Hematopoietic multipotent progenitor cell treated with erythropoietin and hydrocortisone succinate and interleukin-3 and kit ligand, for 6 days (in vitro differentiated cells): ENCODE results near the gene DHTKD1.
"Not testable (repeated sequence)": the region's sequence is repeated elsewhere in the genome, so short reads cannot be mapped to it uniquely, and the experiment has no call there.

ENCODE experiments used
- DNase-seq: peaks from one replicate; pipeline ENCODE4 v3.0.0-alpha.2; 2015

DHTKD1 gene

DNA sequence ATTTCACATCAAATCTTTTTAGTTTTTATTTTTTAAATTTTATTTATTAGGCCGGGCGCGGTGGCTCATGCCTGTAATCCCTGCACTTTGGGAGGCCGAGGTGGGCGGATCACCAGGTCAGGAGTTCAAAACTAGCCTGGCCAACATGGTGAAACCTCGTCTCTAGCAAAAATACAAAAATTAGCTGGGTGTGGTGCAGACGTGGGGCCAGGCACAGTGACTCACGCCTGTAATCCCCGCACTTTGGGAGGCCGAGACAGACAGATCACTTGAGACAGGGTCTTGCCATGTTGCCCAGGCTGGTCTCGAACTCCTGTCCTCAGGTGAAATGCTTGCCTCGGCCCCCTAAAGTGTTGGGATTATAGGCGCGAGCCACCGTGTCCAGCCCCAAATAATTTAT, 2.7 kb downstream of the DHTKD1 start:
- not testable (repeated sequence) for DNase-seq

DNA sequence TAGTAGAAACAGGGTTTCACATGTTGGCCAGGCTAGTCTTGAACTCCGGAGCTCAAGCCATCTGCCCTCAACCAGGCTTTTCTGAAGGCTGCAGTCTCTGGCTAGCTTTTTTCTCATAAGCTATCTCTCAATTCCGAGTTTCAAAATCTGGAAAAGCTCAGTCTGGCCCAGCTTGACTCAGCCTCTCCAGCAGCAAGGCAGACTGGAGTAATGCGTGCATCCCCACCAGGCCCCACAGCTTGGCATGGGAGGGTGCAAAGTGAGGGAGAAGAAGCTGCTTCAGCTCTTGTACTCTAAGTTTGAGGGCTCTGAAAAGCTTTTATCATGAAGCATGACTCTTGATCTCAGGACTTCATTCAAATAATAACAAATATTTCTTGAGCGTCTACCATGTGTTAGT, 4.8 kb downstream of the DHTKD1 start:
- no peak for DNase-seq

- peak; percentile 59 for DNase-seq
These were observed 8.9 kb downstream of the DHTKD1 start for GRCh38 chr10:12077580-12078180.

DNA sequence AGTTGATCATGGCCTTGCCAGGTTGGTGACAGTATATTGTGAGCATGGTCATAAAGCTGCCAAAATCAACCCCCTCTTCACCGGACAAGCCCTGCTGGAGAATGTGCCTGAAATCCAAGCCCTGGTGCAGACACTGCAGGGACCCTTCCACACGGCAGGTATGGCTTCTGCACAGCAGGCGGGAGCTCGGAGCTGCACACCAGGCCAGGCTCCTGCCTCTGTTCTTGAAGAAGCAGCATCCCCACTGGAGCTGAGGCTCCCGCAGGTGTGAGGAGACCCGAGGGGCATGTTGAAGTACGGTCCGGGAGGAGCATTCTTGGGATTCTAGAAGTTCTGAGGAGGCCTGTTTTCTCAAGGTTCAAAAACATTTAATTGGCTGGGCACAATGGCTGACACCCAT, 12.7 kb downstream of the DHTKD1 start:
- no peak for DNase-seq

DNA sequence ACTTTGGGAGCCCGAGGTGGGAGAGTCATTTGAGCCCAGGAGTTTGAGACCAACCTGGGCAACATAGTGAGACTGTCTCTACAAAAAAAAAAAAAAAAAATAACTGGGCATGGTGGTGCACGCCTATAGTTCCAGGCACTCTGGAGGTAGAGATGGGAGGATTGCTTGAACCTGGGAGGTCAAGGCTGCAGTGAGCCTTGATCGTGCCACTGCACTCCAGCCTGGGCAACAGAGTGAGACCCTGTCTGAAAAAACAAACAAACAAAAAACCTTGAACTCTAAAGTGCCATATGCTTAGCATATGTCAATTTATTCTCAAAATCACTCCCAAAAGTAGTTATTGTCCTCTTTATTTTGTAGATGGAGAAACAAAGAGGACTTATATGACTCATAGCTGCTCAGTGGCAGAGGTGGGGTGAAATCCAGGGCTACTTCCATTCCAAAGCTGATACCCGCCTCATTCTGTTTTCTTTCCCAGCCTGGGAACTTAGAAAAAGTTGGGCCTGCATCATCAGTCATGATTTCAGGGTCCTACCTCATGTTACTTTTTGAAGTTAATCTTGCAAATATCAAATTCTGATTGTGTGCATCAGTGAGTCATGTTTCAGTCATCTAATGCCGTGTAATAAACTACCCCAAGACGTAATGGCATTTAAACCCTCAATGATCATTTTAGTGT, 13.3 kb downstream of the DHTKD1 start:
- DNase-seq: no peak

- no peak for DNase-seq
These were observed 20.2 kb downstream of the DHTKD1 start for GRCh38 chr10:12088919-12089318.

DNA sequence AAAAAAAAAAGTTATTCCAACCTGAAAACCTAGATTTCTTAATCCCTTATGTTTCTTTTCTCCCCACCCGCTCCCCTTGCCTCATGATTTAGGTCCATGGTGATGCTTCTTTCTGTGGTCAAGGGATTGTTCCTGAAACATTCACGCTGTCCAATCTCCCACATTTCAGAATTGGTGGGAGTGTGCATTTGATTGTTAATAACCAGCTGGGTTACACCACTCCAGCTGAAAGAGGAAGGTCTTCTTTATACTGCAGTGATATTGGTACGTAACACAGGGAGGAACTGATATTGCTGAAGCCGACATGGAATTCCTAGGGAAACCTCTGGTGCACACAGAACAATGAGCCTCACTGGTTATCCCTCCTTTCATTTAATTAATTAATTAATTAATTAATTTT, 22.7 kb downstream of the DHTKD1 start:
- DNase-seq: no peak

DNA sequence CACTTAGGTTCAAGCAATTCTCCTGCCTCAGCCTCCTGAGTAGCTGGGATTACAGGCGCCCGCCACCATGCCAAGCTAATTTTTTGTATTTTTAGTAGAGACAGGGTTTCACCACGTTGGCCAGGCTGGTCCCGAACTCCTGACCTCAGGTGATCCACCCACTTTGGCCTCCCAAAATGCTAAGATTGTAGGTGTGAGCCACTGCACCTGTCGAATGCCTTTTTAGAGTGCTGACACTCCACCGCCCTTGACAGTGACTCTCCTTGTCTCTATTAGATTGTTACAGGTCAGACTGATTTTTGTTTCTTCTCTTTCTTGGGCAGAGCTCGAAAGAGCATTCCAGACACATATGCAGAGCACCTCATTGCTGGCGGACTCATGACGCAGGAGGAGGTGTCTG, 28.6 kb downstream of the DHTKD1 start:
- not testable (repeated sequence) for DNase-seq

DNA sequence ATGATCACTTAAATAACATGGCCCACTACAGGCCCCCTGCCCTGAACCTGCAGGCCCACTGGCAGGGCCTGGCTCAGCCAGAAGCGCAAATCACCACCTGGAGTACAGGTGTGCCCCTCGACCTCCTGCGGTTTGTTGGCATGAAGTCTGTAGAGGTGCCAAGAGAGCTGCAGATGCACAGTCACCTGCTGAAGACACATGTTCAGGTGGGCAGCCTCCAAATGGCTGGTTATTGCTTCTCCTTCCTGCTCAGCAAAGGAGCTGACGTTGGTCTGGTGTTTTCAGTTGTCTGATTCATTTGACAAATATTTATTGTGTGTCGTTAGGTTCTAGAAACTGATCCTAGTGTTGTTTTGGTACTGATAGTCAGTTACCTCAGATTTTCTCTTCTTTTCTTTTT, 29.0 kb downstream of the DHTKD1 start:
- no peak for DNase-seq

DNA sequence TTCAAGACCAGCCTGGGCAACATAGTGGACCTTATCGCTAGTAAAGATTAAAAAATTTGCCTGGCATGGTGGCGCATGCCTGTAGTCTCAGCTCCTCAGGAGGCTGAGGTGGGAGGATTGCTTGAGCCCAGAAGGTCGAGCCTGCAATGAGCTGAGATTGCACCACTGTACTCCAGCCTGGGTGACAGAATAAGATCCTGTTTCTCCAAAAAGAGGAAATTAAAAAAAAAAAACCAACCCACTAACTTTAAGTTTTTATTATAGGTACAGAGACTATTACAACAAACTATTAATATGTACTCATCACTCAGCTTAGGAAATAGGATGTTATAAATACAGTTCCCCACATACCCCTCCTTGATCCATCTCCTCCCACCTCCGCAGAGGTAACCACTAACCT, 30.2 kb downstream of the DHTKD1 start:
- DNase-seq: no peak

DNA sequence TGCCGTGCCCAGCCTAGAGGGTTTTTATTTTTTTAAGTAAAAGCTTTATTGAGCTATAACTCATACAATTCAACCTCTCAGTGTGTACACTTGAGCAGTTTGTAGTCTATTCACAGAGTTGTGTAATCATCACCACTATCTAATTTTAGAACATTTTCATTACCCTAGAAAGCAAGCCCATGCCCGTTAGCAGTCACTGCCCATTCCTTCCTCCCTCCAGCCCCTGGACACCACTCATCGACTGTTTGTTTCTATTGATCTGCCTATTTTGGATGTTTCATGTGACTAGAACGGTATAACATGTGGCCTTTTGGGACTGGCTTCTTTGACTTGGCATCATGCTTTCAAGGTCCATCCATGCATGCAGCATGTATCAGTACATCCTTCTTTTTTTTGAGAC, 35.0 kb downstream of the DHTKD1 start:
- DNase-seq: no peak

- no peak for DNase-seq
These were observed 39.0 kb downstream of the DHTKD1 start for GRCh38 chr10:12107781-12108180.

GRCh38 chr10:12109286-12109685, 40.5 kb downstream of the DHTKD1 start:
- DNase-seq: no peak

- no peak for DNase-seq
These were observed 42.8 kb downstream of the DHTKD1 start for GRCh38 chr10:12111528-12111927.

DNA sequence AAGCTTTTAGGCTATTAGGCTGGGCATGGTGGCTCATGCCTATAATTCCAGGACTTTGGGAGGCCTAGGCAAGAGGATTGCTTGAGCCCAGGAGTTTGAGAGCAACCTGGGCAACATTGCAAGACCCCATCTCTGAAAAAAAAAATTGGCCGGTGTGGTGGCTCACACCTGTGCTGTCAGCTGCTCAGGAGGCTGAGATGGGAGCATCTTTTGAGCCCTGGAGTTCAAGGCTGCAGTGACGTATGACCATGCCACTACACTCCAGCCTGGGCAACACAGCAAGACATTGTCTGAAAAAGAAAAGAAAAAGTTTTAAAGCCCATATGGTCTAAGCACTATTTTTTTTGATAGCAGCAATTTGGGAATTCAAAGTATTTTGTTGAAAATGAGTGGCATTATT, 44.9 kb downstream of the DHTKD1 start:
- no peak for DNase-seq

GRCh38 chr10:12121673-12122072, 52.9 kb downstream of the DHTKD1 start:
- no peak for DNase-seq

GRCh38 chr10:12129222-12130111, 60.7 kb downstream of the DHTKD1 start, which contains the start of gene SEC61A2:
SEC61A2 (plus strand) TSS chr10:12129677; CDS start chr10:12129788, 111 bp downstream.
- peak; percentile 95 for DNase-seq

- peak; percentile 88 for DNase-seq
These were observed 61.6 kb downstream of the DHTKD1 start for GRCh38 chr10:12130237-12130872.

DNA sequence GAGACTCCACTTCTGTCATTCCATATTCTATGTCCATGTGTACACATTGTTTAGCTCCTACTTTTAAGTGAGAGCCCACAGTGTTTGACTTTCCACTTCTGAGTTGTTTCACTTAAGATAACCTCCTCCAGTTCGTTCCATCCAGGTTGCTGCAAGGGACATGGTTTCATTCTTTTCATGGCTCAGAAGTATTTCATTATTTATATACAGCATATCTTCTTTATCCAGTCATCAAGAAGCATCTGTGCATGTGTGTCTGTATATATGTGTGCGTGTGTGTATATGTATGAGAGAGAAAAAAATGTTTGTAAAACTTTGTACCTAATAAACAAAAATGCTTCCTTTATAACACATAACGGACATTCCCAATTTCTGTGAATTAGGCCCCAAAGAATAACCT, 66.9 kb downstream of the DHTKD1 start:
- no peak for DNase-seq

- DNase-seq: no peak
These were observed 71.3 kb downstream of the DHTKD1 start for GRCh38 chr10:12140038-12140437.

DNA sequence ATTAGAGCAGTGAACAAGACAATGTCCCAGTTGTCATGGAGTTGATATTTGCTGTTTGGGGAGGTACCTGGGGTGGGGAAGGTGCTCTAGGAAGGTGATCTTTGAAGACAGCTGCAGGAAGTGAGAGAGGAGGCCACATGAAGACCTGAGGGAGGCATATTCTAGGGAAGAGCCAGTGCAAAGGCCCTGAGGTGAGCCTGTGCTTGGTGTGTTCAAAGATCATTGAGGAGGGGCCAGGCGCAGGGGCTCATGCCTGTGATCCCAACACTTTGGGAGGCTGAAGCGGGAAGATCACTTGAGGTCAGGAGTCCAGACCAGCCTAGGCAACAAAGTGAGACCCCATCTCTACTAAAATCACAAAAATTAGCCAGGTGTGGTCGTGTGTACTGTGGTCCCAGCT, 75.8 kb downstream of the DHTKD1 start:
- DNase-seq: no peak

GRCh38 chr10:12150163-12150562, 81.4 kb downstream of the DHTKD1 start:
- no peak for DNase-seq

- no peak for DNase-seq
These were observed 85.8 kb downstream of the DHTKD1 start for GRCh38 chr10:12154516-12154915.
